ENCODE measurements around the gene DNAH2. TPM values are rescaled to one million over a fixed set of nuclear protein-coding genes. Genes with fewer than 3 reads are reported as not detected.

The DNAH2 gene
- total RNA-seq, 2 experiments from 2014 or later: not detected

- Mint-ChIP-seq H3K4me1 (ENCODE audit: low read depth) (peaks cover 2% of the 10 kb centered on the region), H3K27ac (no peak overlapping the region), H3K4me3 (no peak overlapping the region), H3K36me3 (ENCODE audit: low read depth) (no peaks in the 10 kb centered on the region), H3K27me3 (peaks cover 2% of the 10 kb centered on the region), H3K9me3 (no peaks in the 10 kb centered on the region)
- TF ChIP-seq CTCF (IDR thresholded peaks at IDR 0.05): no peak
- ChIA-PET POLR2A (interaction anchor here (1.0 to 1.5 kb wide), 2 partner anchors 10 to 13 kb away, joined by 3 to 5 read pairs; partner anchors contain the start of gene KDM6B), CTCF (interaction anchor here (0.8 to 4.5 kb wide), 17 partner anchors 10 to 250 kb away, joined by 3 to 50 read pairs (median 5); partner anchors contain the start of gene KDM6B)
- no peak for DNase-seq
- intact Hi-C loops (cut with micrococcal nuclease): no loop called here
- ATAC-seq: no peak
Measured at GRCh38 chr17:7824021-7824924, 106.7 kb downstream of the DNAH2 start.

GRCh38 chr17:7825206-7825990, 107.9 kb downstream of the DNAH2 start:
- POLR2A ChIA-PET: interaction anchor here (1.0 to 1.5 kb wide), 2 partner anchors 9 to 12 kb away, joined by 3 to 5 read pairs; partner anchors contain the start of gene KDM6B
- Mint-ChIP-seq H3K27me3 (peaks cover 2% of the 10 kb centered on the region), H3K27ac (no peak overlapping the region), H3K9me3 (no peaks in the 10 kb centered on the region), H3K4me3 (no peak overlapping the region), H3K36me3 (ENCODE audit: low read depth) (no peaks in the 10 kb centered on the region), H3K4me1 (ENCODE audit: low read depth) (peaks cover 2% of the 10 kb centered on the region)
- intact Hi-C loops (cut with micrococcal nuclease): no loop called here
- TF ChIP-seq CTCF (IDR thresholded peaks at IDR 0.05): peak; percentile 29
- no peak for DNase-seq
- peak; percentile 20 for ATAC-seq
- CTCF ChIA-PET: interaction anchor here (0.7 to 4.5 kb wide), 14 partner anchors 9 to 249 kb away, joined by 3 to 50 read pairs (median 3); partner anchors contain the start of gene KDM6B

- ATAC-seq (no peak), DNase-seq (no peak)
- CTCF ChIA-PET: interaction anchor here (0.8 to 1.6 kb wide), 3 partner anchors 8 to 160 kb away, joined by 3 to 6 read pairs (median 5); partner anchors contain the start of gene NAA38
- H3K27me3 Mint-ChIP-seq: no peaks in the 10 kb centered on the region
- POLR2A ChIA-PET: no interaction called here
- H3K27ac Mint-ChIP-seq: no peak overlapping the region
- no peak overlapping the region for H3K4me3 Mint-ChIP-seq
- H3K36me3 Mint-ChIP-seq (ENCODE audit: low read depth): no peaks in the 10 kb centered on the region
- TF ChIP-seq CTCF (IDR thresholded peaks at IDR 0.05): no peak
- peaks cover 7% of the 10 kb centered on the region for H3K4me1 Mint-ChIP-seq (ENCODE audit: low read depth)
- intact Hi-C loops (cut with micrococcal nuclease): no loop called here
- H3K9me3 Mint-ChIP-seq: no peaks in the 10 kb centered on the region
Measured at GRCh38 chr17:7830616-7831015, 113.1 kb downstream of the DNAH2 start.

GRCh38 chr17:7831233-7831632, 113.7 kb downstream of the DNAH2 start:
- H3K4me1 Mint-ChIP-seq (ENCODE audit: low read depth): peaks cover 7% of the 10 kb centered on the region
- no peaks in the 10 kb centered on the region for H3K27me3 Mint-ChIP-seq
- no peak overlapping the region for H3K27ac Mint-ChIP-seq
- ChIA-PET CTCF (interaction anchor here (0.8 to 5.5 kb wide), 4 partner anchors 8 to 159 kb away, joined by 3 to 49 read pairs (median 6); partner anchors contain the start of gene NAA38), POLR2A (no interaction called here)
- intact Hi-C loops (cut with micrococcal nuclease): no loop called here
- DNase-seq (no peak), ATAC-seq (no peak)
- no peak overlapping the region for H3K4me3 Mint-ChIP-seq
- H3K9me3 Mint-ChIP-seq: no peaks in the 10 kb centered on the region
- TF ChIP-seq CTCF (IDR thresholded peaks at IDR 0.05): no peak
- no peaks in the 10 kb centered on the region for H3K36me3 Mint-ChIP-seq (ENCODE audit: low read depth)
